GM13977 (cell line): ENCODE measurements around the gene RGS7.

Experiments used
- DNase-seq: peaks from one replicate; pipeline ENCODE4 v3.0.0; 2012; ENCODE audit warnings: low spot score
- CTCF ChIP-seq: IDR thresholded peaks from 2 replicates; pipeline ENCODE4 v1.5.1; 2012; ENCODE audit warnings: mild to moderate bottlenecking, control low read depth; ENCODE audit not compliant: insufficient read depth; ENCODE audit errors: extremely low read depth, missing control alignments
- in situ Hi-C: fragments of 300-500 bp; cut with MboI; formaldehyde crosslinking; loops from one replicate; pipeline ENCODE4 v1.12.0; 2022; ENCODE audit warnings: low sequenced_read_pairs, low pct_unique_long_range_greater_than_20kb, mixed read lengths, inconsistent platforms; ENCODE audit not compliant: unreplicated experiment

RGS7 gene

GRCh38 chr1:241357366-241358340 lies 648 bp upstream of the RGS7 start:
- no peak for DNase-seq
- in situ Hi-C loops = no loop called here
- no peak for TF ChIP-seq CTCF

GRCh38 chr1:241356187-241356518 lies 852 bp downstream of the RGS7 start:
- in situ Hi-C loops = no loop called here
- TF ChIP-seq CTCF = no peak
- no peak for DNase-seq

DNA sequence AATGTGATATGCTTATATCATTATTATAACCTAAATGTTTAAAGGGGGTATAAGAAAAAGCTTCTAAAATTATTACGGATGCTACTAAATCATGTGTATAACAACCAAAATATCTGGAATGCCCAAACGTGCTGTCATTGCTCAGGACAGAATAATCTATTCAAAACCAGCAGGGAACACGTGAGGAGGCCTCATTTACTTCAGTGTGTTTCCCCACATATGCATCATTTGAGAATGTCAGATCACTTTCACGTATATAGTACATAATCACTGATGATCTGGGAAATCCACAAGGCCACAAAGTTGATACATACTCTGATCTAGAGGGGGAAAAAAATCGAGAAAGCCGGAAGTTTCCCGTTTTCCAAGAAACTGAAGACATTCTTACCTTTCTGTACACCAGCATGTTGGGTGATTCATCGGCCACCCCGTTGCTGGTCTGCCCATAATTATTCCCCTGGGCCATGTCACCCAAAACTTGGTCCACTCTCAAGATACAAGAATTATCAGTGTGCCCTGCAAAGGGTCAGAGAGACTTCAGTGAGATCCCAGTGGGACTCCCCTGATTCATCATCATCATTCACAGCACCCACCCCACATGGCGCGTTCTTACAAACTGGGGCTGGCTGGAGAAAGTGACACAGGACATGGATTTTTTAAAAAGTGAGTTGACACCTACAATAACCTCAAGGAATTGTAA lies 1.5 kb downstream of the RGS7 start:
- TF ChIP-seq CTCF = no peak
- DNase-seq = no peak
- in situ Hi-C loops = no loop called here

DNA sequence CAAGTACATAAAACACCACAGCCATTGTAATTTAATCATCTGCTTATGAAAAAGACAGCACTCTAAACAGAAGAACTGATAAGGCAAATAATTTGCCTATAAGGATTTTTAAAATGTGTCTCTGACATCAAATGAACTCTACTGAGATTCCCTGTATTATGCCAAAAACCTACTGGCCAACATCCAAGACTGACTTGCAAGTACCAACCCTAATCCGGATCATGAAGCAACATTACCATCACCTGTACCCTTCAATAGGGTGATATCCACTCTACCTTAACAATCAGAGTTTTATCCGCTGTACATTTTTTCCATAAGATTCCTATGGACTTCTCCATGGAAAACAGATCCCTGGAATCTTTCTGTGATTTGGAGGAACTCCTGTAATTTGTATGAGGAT lies 4.6 kb downstream of the RGS7 start:
- in situ Hi-C loops = no loop called here
- TF ChIP-seq CTCF = no peak
- DNase-seq = no peak

GRCh38 chr1:241351841-241352240 lies 5.2 kb downstream of the RGS7 start:
- no peak for TF ChIP-seq CTCF
- in situ Hi-C loops = no loop called here
- no peak for DNase-seq

- DNase-seq = no peak
- TF ChIP-seq CTCF = no peak
- in situ Hi-C loops = no loop called here
These were observed 13.0 kb downstream of the RGS7 start for GRCh38 chr1:241343956-241344355.
